ENCODE data around the gene IREB2. TPM values are rescaled to one million over a fixed set of nuclear protein-coding genes. Genes with fewer than 3 reads are reported as not detected.

The IREB2 gene
- total RNA-seq, 1 donor from 2014 or later = 82.4 TPM

GRCh38 chr15:78438619-78439285, 736 bp downstream of the IREB2 start:
- TF ChIP-seq CTCF (IDR thresholded peaks at IDR 0.05; ENCODE audit: partially characterized antibody, unreplicated experiment) = no peak
- peak; percentile 56 for DNase-seq
- H3K27ac Mint-ChIP-seq (ENCODE audit: unreplicated experiment) = peak overlapping the region; percentile 98

DNA sequence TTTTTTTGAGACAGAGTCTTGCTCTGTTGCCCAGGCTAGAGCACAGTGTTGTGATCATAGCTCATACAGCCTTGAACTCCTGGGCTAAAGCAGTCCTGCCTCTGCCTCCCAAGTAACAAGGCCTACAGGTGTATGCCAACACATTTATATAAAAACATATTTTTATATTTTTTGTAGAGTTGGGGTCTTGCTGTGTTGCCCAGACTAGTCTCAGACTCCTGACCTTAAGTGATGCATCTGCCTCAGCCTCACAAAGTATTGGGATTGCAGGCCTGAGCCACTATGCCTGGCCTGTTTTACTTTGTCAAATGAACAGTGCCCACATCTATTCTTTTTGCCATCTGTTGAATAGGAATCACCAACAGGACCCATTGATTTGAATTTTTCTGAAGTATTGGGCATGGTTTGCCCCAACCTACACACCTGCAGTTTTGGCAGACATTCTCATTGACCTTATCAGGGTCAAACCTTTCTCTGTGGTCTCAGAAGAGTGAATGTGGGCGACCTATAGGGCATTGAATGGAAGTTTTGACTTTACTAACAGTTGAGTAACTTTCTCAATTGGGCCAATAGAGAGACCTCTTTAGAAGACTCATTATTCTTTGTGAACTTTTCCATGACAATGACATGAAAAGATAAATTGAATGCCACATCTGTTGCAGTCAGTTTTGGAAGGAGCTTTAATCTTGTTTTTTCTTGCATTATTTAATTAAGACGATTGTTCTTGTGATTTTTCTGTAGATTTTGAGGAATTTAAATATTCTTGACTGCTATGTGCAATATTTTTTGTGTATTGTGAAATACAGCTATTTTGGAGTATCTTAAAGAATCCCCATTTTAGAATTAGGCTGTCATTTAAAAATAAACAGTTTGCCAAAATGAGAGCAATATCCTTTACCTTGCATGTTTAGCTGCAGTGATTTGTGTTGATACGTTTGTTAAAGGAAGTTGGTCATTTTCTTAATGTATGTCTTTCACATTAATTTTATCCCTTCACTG, 2.7 kb downstream of the IREB2 start:
- Mint-ChIP-seq H3K27ac (ENCODE audit: unreplicated experiment) (no peak overlapping the region), H3K36me3 (ENCODE audit: unreplicated experiment) (peaks cover 4% of the 10 kb centered on the region), H3K27me3 (ENCODE audit: unreplicated experiment) (peaks cover 8% of the 10 kb centered on the region), H3K4me3 (ENCODE audit: unreplicated experiment) (peak overlapping the region; percentile 30), H3K4me1 (ENCODE audit: low read depth, unreplicated experiment) (peaks cover 8% of the 10 kb centered on the region), H3K9me3 (ENCODE audit: unreplicated experiment) (peaks cover 14% of the 10 kb centered on the region)
- DNase-seq = no peak
- no peak for TF ChIP-seq CTCF (IDR thresholded peaks at IDR 0.05; ENCODE audit: partially characterized antibody, unreplicated experiment)

More at GRCh38 chr15:78438619-78439285, 736 bp downstream of the IREB2 start:
- Mint-ChIP-seq H3K36me3 (ENCODE audit: unreplicated experiment) (peaks cover 4% of the 10 kb centered on the region), H3K4me1 (ENCODE audit: low read depth, unreplicated experiment) (peaks cover 8% of the 10 kb centered on the region), H3K9me3 (ENCODE audit: unreplicated experiment) (peaks cover 14% of the 10 kb centered on the region), H3K4me3 (ENCODE audit: unreplicated experiment) (peak overlapping the region; percentile 95), H3K27me3 (ENCODE audit: unreplicated experiment) (peaks cover 8% of the 10 kb centered on the region)

GRCh38 chr15:78444255-78444654, 6.2 kb downstream of the IREB2 start:
- Mint-ChIP-seq H3K4me1 (ENCODE audit: low read depth, unreplicated experiment) (no peaks in the 10 kb centered on the region), H3K27ac (ENCODE audit: unreplicated experiment) (no peak overlapping the region), H3K9me3 (ENCODE audit: unreplicated experiment) (peaks cover 1% of the 10 kb centered on the region), H3K36me3 (ENCODE audit: unreplicated experiment) (no peaks in the 10 kb centered on the region), H3K4me3 (ENCODE audit: unreplicated experiment) (no peak overlapping the region), H3K27me3 (ENCODE audit: unreplicated experiment) (no peaks in the 10 kb centered on the region)
- DNase-seq = no peak
- no peak for TF ChIP-seq CTCF (IDR thresholded peaks at IDR 0.05; ENCODE audit: partially characterized antibody, unreplicated experiment)

- no peak for DNase-seq
- Mint-ChIP-seq H3K36me3 (ENCODE audit: unreplicated experiment) (no peaks in the 10 kb centered on the region), H3K9me3 (ENCODE audit: unreplicated experiment) (peaks cover 1% of the 10 kb centered on the region), H3K27ac (ENCODE audit: unreplicated experiment) (peak overlapping the region; percentile 22), H3K4me3 (ENCODE audit: unreplicated experiment) (no peak overlapping the region), H3K4me1 (ENCODE audit: low read depth, unreplicated experiment) (no peaks in the 10 kb centered on the region), H3K27me3 (ENCODE audit: unreplicated experiment) (no peaks in the 10 kb centered on the region)
- TF ChIP-seq CTCF (IDR thresholded peaks at IDR 0.05; ENCODE audit: partially characterized antibody, unreplicated experiment) = no peak
Observed at GRCh38 chr15:78445875-78446274, 7.9 kb downstream of the IREB2 start.

Data from glutamatergic neuron (in vitro differentiated cells).